ENCODE results near the gene TMEM163.

GRCh38 chr2:134413430-134413829 is 305.4 kb downstream of the TMEM163 start:
- TF ChIP-seq CTCF (IDR thresholded peaks at IDR 0.05; ENCODE audit: insufficient read depth, low read depth, low read length) (no peak), EZH2 (IDR thresholded peaks at IDR 0.05; ENCODE audit: insufficient read depth, low read length) (no peak)

All from astrocyte (in vitro differentiated cells and primary cell).